Renal pelvis (tissue), 4 donors: Measurements from ENCODE around the gene SNX30. TPM values are rescaled to one million over a fixed set of nuclear protein-coding genes. Genes with fewer than 3 reads are reported as not detected.

Experiments
- DNase-seq: peaks from one replicate; pipeline ENCODE4 v3.0.0-alpha.2; 2013
- polyA plus RNA-seq, 3 donors: library from polyadenylated mRNA; unstranded; fragments of 120-200 nt; gene quantifications; one replicate each; pipeline ENCODE4 v1.2.1, GENCODE V29; 2013; ENCODE audit not compliant: insufficient read length in 3 of 3

SNX30 gene
- polyA plus RNA-seq, 3 donors: 17.7 to 22.3 (median 22.2) TPM

- no peak for DNase-seq
Measured at GRCh38 chr9:112777914-112778313, 27.4 kb downstream of the SNX30 start.

- DNase-seq: no peak
Measured at GRCh38 chr9:112780450-112781036, 30.0 kb downstream of the SNX30 start.

GRCh38 chr9:112782218-112782617, 31.7 kb downstream of the SNX30 start:
- no peak for DNase-seq

GRCh38 chr9:112783551-112783954, 33.0 kb downstream of the SNX30 start:
- no peak for DNase-seq

- DNase-seq: no peak
Measured at GRCh38 chr9:112784020-112784785, 33.6 kb downstream of the SNX30 start.

GRCh38 chr9:112785986-112786385, 35.4 kb downstream of the SNX30 start:
- no peak for DNase-seq

GRCh38 chr9:112786829-112787520, 36.4 kb downstream of the SNX30 start:
- no peak for DNase-seq

- DNase-seq: no peak
Measured at GRCh38 chr9:112787978-112788377, 37.4 kb downstream of the SNX30 start.

GRCh38 chr9:112789473-112789872, 38.9 kb downstream of the SNX30 start:
- no peak for DNase-seq

GRCh38 chr9:112789891-112790774, 39.6 kb downstream of the SNX30 start:
- DNase-seq: no peak

- DNase-seq: no peak
Measured at GRCh38 chr9:112792670-112793069, 42.1 kb downstream of the SNX30 start.

- DNase-seq: no peak
Measured at GRCh38 chr9:112793213-112793810, 42.8 kb downstream of the SNX30 start.

GRCh38 chr9:112794731-112795130, 44.2 kb downstream of the SNX30 start:
- DNase-seq: no peak

GRCh38 chr9:112795921-112796320, 45.4 kb downstream of the SNX30 start:
- no peak for DNase-seq

- no peak for DNase-seq
Measured at GRCh38 chr9:112796485-112796884, 45.9 kb downstream of the SNX30 start.

GRCh38 chr9:112809351-112809848, 58.8 kb downstream of the SNX30 start:
- DNase-seq: no peak

- DNase-seq: no peak
Measured at GRCh38 chr9:112809906-112810305, 59.3 kb downstream of the SNX30 start.

- DNase-seq: no peak
Measured at GRCh38 chr9:112810696-112811490, 60.3 kb downstream of the SNX30 start.

GRCh38 chr9:112811518-112811917, 61.0 kb downstream of the SNX30 start:
- DNase-seq: no peak

GRCh38 chr9:112815868-112816267, 65.3 kb downstream of the SNX30 start:
- DNase-seq: no peak

- no peak for DNase-seq
Measured at GRCh38 chr9:112817860-112818203, 67.3 kb downstream of the SNX30 start.
